Panc1 (cell line): Measurements from ENCODE around the gene FAM221B. TPM values are rescaled to one million over a fixed set of nuclear protein-coding genes. Genes with fewer than 3 reads are reported as not detected.

Experiments used
- ATAC-seq: fragments of 200-7000 bp; cut with Tn5 transposase; 2 replicates; pipeline ENCODE4 v1.9.1; 2020; ENCODE audit warnings: mild to moderate bottlenecking, moderate library complexity
- BruUV-seq: library from RNA; stranded (reverse); fragments of 400-500 nt; replicated peaks from 2 replicates; lab custom pipeline; 2021; lab: Mats Ljungman, UMichigan
- CTCF ChIA-PET: fragments of 300-600 bp; sonication (Branson Sonifier 250); formaldehyde crosslinking; loops from one replicate; lab custom pipeline; 2022; ENCODE audit warnings: antibody characterized with exemption; lab: Charles Lee
- POLR2A ChIA-PET: fragments of 300-600 bp; sonication (Branson Sonifier 250); formaldehyde crosslinking; loops from one replicate; lab custom pipeline; 2022; ENCODE audit warnings: antibody characterized with exemption; lab: Charles Lee
- DNase-seq: peaks from one replicate; pipeline ENCODE4 v3.0.0-alpha.2; 2010; ENCODE audit warnings: low read depth, low spot score
- H3K27ac ChIP-seq: 2 replicates; pipeline ENCODE4 v1.5.1; 2011; ENCODE audit warnings: mild to moderate bottlenecking, low read length, inconsistent platforms
- H3K27me3 ChIP-seq: fragments of 200-500 bp; sonication (Bioruptor generic); 2 replicates; pipeline ENCODE4 v1.6.0; 2014; ENCODE audit warnings: low read length, inconsistent platforms; ENCODE audit not compliant: control insufficient read depth, insufficient read depth
- H3K36me3 ChIP-seq: fragments of 200-500 bp; sonication (Bioruptor generic); 2 replicates; pipeline ENCODE4 v1.5.1; 2014; ENCODE audit warnings: inconsistent platforms, mild to moderate bottlenecking, low read length, moderate library complexity; ENCODE audit not compliant: control insufficient read depth, insufficient read depth
- H3K4me1 ChIP-seq: 2 replicates; pipeline ENCODE4 v1.5.1; 2011; ENCODE audit warnings: inconsistent platforms, mild to moderate bottlenecking, low read length, moderate library complexity; ENCODE audit not compliant: control insufficient read depth, insufficient read depth
- H3K4me3 ChIP-seq, 2 experiments: 2 replicates each; pipeline ENCODE4 v1.5.1; 2011 to 2012; ENCODE audit warnings: low read depth in 2 of 2, low read length in 2 of 2, mild to moderate bottlenecking in 2 of 2, inconsistent platforms in 1 of 2, moderate library complexity in 1 of 2
- H3K9me3 ChIP-seq: fragments of 200-500 bp; sonication (Bioruptor generic); 2 replicates; pipeline ENCODE4 v1.5.1; 2014; ENCODE audit warnings: low read depth, mild to moderate bottlenecking, inconsistent platforms, low read length, moderate library complexity; ENCODE audit not compliant: control insufficient read depth, insufficient read depth
- POLR2AphosphoS5 ChIP-seq: IDR thresholded peaks from 2 replicates; pipeline ENCODE4 v1.6.1; 2012; ENCODE audit warnings: mild to moderate bottlenecking, low read depth, low read length, moderate library complexity
- SIN3A ChIP-seq: IDR thresholded peaks from 2 replicates; pipeline ENCODE4 v1.6.1; 2012; ENCODE audit warnings: low read depth, mild to moderate bottlenecking, low read length, moderate library complexity, borderline replicate concordance; ENCODE audit not compliant: insufficient read depth
- TCF7L2 ChIP-seq: IDR thresholded peaks from 2 replicates; pipeline ENCODE4 v1.6.1; 2011; ENCODE audit warnings: mild to moderate bottlenecking, low read depth, low read length, inconsistent platforms
- in situ Hi-C: cut with HindIII; loops from 2 replicates; pipeline ENCODE4 v1.10.0; 2016; ENCODE audit warnings: low sequenced_read_pairs, low pct_unique_long_range_greater_than_20kb
- intact Hi-C: fragments of 100-400 bp; cut with micrococcal nuclease; formaldehyde crosslinking; loops from one replicate; pipeline ENCODE4 v1.10.0; 2022; ENCODE audit not compliant: unreplicated experiment
- total RNA-seq: library from RNA; stranded (reverse); gene quantifications from one replicate; pipeline ENCODE4 v1.2.1, GENCODE V29; 2021; ENCODE audit not compliant: unreplicated experiment
- TF ChIP-seq, protein P1 (sequence below): fragments of 450-650 bp; IDR thresholded peaks from 2 replicates; pipeline ENCODE4 v1.5.1; 2017; ENCODE audit warnings: mild to moderate bottlenecking
- TF ChIP-seq, protein P2 (sequence below), 2 experiments: IDR thresholded peaks; 2 replicates each; pipeline ENCODE4 v1.6.1; 2011 to 2012; ENCODE audit warnings: low read depth in 2 of 2, control low read depth in 1 of 2, low read length in 1 of 2, mild to moderate bottlenecking in 1 of 2, moderate library complexity in 1 of 2; ENCODE audit not compliant: insufficient read depth in 1 of 2

The FAM221B gene
- total RNA-seq, 1 experiment from 2014 or later = not detected

DNA sequence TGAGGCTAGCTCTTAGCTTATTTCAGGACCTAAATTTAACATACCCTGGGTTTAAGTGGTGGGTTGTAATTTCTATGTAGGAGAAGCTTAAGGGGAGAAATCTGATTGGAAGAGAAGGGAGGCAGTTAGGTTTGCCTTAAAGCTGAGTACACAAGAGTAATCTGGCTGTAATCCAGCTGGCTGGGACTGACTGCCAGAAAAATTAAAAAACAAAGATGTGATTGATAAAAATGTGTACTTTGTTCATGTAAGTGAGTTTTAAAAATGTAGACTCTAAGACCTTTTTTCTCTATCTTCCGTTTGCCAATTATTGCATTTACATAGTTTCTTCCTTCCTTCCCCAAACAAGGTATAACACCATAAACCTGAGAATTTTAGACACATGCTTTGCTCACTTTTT is 57.0 kb downstream of the FAM221B start:
- no peak overlapping the region for H3K27ac ChIP-seq
- H3K9me3 ChIP-seq = no peaks in the 10 kb centered on the region
- BruUV-seq = no TSS peak
- ChIA-PET CTCF (interaction anchor here (0.8 kb wide), 1 partner anchor 15 kb away, joined by 3 read pairs; no protein-coding TSS in a partner anchor), POLR2A (no interaction called here)
- peaks cover 8% of the 10 kb centered on the region for H3K4me1 ChIP-seq
- intact Hi-C loops (no loop called here), in situ Hi-C loops (no loop called here)
- TF ChIP-seq POLR2AphosphoS5 (no peak), TCF7L2 (no peak), SIN3A (no peak)
- TF ChIP-seq, protein P1, sequence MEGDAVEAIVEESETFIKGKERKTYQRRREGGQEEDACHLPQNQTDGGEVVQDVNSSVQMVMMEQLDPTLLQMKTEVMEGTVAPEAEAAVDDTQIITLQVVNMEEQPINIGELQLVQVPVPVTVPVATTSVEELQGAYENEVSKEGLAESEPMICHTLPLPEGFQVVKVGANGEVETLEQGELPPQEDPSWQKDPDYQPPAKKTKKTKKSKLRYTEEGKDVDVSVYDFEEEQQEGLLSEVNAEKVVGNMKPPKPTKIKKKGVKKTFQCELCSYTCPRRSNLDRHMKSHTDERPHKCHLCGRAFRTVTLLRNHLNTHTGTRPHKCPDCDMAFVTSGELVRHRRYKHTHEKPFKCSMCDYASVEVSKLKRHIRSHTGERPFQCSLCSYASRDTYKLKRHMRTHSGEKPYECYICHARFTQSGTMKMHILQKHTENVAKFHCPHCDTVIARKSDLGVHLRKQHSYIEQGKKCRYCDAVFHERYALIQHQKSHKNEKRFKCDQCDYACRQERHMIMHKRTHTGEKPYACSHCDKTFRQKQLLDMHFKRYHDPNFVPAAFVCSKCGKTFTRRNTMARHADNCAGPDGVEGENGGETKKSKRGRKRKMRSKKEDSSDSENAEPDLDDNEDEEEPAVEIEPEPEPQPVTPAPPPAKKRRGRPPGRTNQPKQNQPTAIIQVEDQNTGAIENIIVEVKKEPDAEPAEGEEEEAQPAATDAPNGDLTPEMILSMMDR = no peak
- TF ChIP-seq, protein P2, sequence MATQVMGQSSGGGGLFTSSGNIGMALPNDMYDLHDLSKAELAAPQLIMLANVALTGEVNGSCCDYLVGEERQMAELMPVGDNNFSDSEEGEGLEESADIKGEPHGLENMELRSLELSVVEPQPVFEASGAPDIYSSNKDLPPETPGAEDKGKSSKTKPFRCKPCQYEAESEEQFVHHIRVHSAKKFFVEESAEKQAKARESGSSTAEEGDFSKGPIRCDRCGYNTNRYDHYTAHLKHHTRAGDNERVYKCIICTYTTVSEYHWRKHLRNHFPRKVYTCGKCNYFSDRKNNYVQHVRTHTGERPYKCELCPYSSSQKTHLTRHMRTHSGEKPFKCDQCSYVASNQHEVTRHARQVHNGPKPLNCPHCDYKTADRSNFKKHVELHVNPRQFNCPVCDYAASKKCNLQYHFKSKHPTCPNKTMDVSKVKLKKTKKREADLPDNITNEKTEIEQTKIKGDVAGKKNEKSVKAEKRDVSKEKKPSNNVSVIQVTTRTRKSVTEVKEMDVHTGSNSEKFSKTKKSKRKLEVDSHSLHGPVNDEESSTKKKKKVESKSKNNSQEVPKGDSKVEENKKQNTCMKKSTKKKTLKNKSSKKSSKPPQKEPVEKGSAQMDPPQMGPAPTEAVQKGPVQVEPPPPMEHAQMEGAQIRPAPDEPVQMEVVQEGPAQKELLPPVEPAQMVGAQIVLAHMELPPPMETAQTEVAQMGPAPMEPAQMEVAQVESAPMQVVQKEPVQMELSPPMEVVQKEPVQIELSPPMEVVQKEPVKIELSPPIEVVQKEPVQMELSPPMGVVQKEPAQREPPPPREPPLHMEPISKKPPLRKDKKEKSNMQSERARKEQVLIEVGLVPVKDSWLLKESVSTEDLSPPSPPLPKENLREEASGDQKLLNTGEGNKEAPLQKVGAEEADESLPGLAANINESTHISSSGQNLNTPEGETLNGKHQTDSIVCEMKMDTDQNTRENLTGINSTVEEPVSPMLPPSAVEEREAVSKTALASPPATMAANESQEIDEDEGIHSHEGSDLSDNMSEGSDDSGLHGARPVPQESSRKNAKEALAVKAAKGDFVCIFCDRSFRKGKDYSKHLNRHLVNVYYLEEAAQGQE (IDR thresholded peaks at IDR 0.05; ENCODE audit: insufficient read depth in 1 of 2, low read depth in 2 of 2, low read length in 1 of 2) = no peak
- DNase-seq (no peak), ATAC-seq (no peak)
- H3K36me3 ChIP-seq = no peaks in the 10 kb centered on the region
- no peak overlapping the region for H3K4me3 ChIP-seq
- H3K27me3 ChIP-seq = no peaks in the 10 kb centered on the region

DNA sequence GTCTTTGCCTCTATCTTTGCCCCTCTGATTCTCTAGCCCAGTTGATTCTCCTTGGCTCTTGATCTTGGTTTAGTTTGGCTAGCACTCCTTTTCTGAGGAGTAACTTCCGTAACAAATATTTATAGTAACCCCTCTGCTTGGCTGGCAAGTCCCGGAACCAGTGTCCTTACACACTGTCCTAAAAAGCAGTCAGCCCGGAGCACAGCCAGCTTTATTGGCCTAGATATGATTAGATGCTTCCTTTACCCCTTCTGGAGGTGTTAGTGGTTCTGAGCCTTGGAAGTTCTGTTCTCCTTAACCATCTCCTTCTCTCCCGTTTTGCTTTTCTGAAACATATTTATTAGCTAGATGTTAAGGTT is 57.5 kb downstream of the FAM221B start:
- POLR2A ChIA-PET = no interaction called here
- no peak for ATAC-seq
- intact Hi-C loops = no loop called here

More for the DNA sequence above, 57.5 kb downstream of the FAM221B start:
- Histone ChIP-seq H3K4me1 (peaks cover 8% of the 10 kb centered on the region), H3K27me3 (no peaks in the 10 kb centered on the region), H3K36me3 (no peaks in the 10 kb centered on the region), H3K27ac (no peak overlapping the region), H3K9me3 (no peaks in the 10 kb centered on the region), H3K4me3 (no peak overlapping the region)
- BruUV-seq = no TSS peak
- DNase-seq = no peak
- CTCF ChIA-PET = interaction anchor here (0.8 kb wide), 1 partner anchor 14 kb away, joined by 3 read pairs; no protein-coding TSS in a partner anchor
- TF ChIP-seq, protein P2 (IDR thresholded peaks at IDR 0.05; ENCODE audit: insufficient read depth in 1 of 2, low read depth in 2 of 2, low read length in 1 of 2) = no peak
- TF ChIP-seq POLR2AphosphoS5 = no peak
- in situ Hi-C loops = no loop called here
